Neuronal stem cell (in vitro differentiated cells): Measurements from ENCODE around the gene BET1. TPM values are rescaled to one million over a fixed set of nuclear protein-coding genes. Genes with fewer than 3 reads are reported as not detected.

ENCODE experiments used
- DNase-seq: peaks from one replicate; pipeline ENCODE4 v3.0.0-alpha.2; 2013; ENCODE audit warnings: low spot score
- H2AFZ ChIP-seq: one replicate; pipeline ENCODE4 v1.6.1; 2013; ENCODE audit warnings: mild to moderate bottlenecking, low read length, inconsistent platforms
- H2AK5ac ChIP-seq: 2 replicates; pipeline ENCODE4 v1.6.1; 2013; ENCODE audit warnings: low read depth, mild to moderate bottlenecking, inconsistent platforms, low read length, moderate library complexity, mixed read lengths
- H2BK120ac ChIP-seq: 2 replicates; pipeline ENCODE4 v1.6.1; 2013; ENCODE audit warnings: low read depth, mild to moderate bottlenecking, inconsistent platforms, low read length, moderate library complexity, mixed read lengths
- H2BK12ac ChIP-seq: one replicate; pipeline ENCODE4 v1.6.1; 2013; ENCODE audit warnings: low read length, inconsistent platforms
- H2BK15ac ChIP-seq: 2 replicates; pipeline ENCODE4 v1.6.1; 2013; ENCODE audit warnings: mild to moderate bottlenecking, low read length, inconsistent platforms, mixed read lengths
- H2BK5ac ChIP-seq: one replicate; pipeline ENCODE4 v1.6.1; 2013; ENCODE audit warnings: inconsistent platforms, mild to moderate bottlenecking, low read length, moderate library complexity
- H3K14ac ChIP-seq: one replicate; pipeline ENCODE4 v1.6.1; 2013; ENCODE audit warnings: low read length, inconsistent platforms
- H3K18ac ChIP-seq: 2 replicates; pipeline ENCODE4 v1.6.1; 2013; ENCODE audit warnings: low read length, inconsistent platforms
- H3K23ac ChIP-seq: 2 replicates; pipeline ENCODE4 v1.6.1; 2013; ENCODE audit warnings: low read depth, mild to moderate bottlenecking, mixed read lengths, low read length, inconsistent platforms; ENCODE audit not compliant: poor library complexity
- H3K27ac ChIP-seq: replicated peaks from 3 replicates; pipeline ENCODE4 v1.5.1; 2013; ENCODE audit warnings: low read length, inconsistent platforms
- H3K27me3 ChIP-seq, 3 experiments: 2 replicates each; pipeline ENCODE4 v1.6.1; 2013; ENCODE audit warnings: low read length in 3 of 3, mild to moderate bottlenecking in 2 of 3, inconsistent platforms in 1 of 3, low read depth in 1 of 3, mixed read lengths in 1 of 3, moderate library complexity in 1 of 3; ENCODE audit not compliant: control insufficient read depth in 3 of 3, insufficient read depth in 3 of 3
- H3K36me3 ChIP-seq, 2 donors: replicated peaks in 1 of 2; 2 replicates each; pipeline ENCODE4 v1.6.1; 2013; ENCODE audit warnings: low read length in 2 of 2; ENCODE audit not compliant: control insufficient read depth in 2 of 2, insufficient read depth in 2 of 2
- H3K4ac ChIP-seq: 2 replicates; pipeline ENCODE4 v1.6.1; 2013; ENCODE audit warnings: inconsistent platforms, mild to moderate bottlenecking, low read length, moderate library complexity
- H3K4me1 ChIP-seq, 2 donors: 1 replicate in 1 of 2; 2 replicates in 1 of 2; pipeline ENCODE4 v1.6.1; 2013; ENCODE audit warnings: low read length in 2 of 2, low read depth in 1 of 2; ENCODE audit not compliant: control insufficient read depth in 2 of 2, insufficient read depth in 1 of 2
- H3K4me2 ChIP-seq: one replicate; pipeline ENCODE4 v1.6.1; 2013; ENCODE audit warnings: mild to moderate bottlenecking, low read length, inconsistent platforms; ENCODE audit not compliant: insufficient read depth, poor library complexity, severe bottlenecking
- H3K4me3 ChIP-seq, 2 donors: 2 replicates each; pipeline ENCODE4 v1.5.1; 2013; ENCODE audit warnings: low read length in 2 of 2, mild to moderate bottlenecking in 2 of 2, inconsistent platforms in 1 of 2, moderate library complexity in 1 of 2
- H3K79me1 ChIP-seq: one replicate; pipeline ENCODE4 v1.6.1; 2013; ENCODE audit warnings: low read depth, mild to moderate bottlenecking, inconsistent platforms, low read length, moderate library complexity
- H3K9ac ChIP-seq: one replicate; pipeline ENCODE4 v1.6.1; 2013; ENCODE audit warnings: mild to moderate bottlenecking, low read depth, low read length, inconsistent platforms; ENCODE audit not compliant: poor library complexity
- H3K9me3 ChIP-seq, 2 donors: replicated peaks in 1 of 2; 2 replicates each; pipeline versions ENCODE3 to v1.6.1; 2013; ENCODE audit warnings: low read length in 2 of 2, mild to moderate bottlenecking in 2 of 2, inconsistent platforms in 1 of 2, low read depth in 1 of 2, mixed read lengths in 1 of 2, moderate library complexity in 1 of 2; ENCODE audit not compliant: control insufficient read depth in 2 of 2, insufficient read depth in 1 of 2
- H4K8ac ChIP-seq: one replicate; pipeline ENCODE4 v1.6.1; 2013; ENCODE audit warnings: low read depth, mild to moderate bottlenecking, inconsistent platforms, low read length, moderate library complexity
- H4K91ac ChIP-seq: one replicate; pipeline ENCODE4 v1.6.1; 2013; ENCODE audit warnings: low read length, low read depth, mild to moderate bottlenecking, inconsistent platforms; ENCODE audit not compliant: poor library complexity
- WGBS, 2 donors: extraction: QIAGEN DNeasy Blood & Tissue Kit; methylation state at CpG; one replicate each; pipeline ENCODE4 v1.1.7; 2013; ENCODE audit warnings: missing lambda C conversion rate in 2 of 2, mixed read lengths in 1 of 2; ENCODE audit not compliant: insufficient read length in 2 of 2, insufficient replicate concordance in 1 of 2; ENCODE audit errors: extremely low coverage in 2 of 2; 5-methylcytosine and 5-hydroxymethylcytosine counted together
- polyA plus RNA-seq, 2 experiments: library from polyadenylated mRNA; stranded (reverse); fragments of 200-250 nt; gene quantifications; one replicate each; pipeline ENCODE4 v1.2.3, GENCODE V29; 2013

Gene BET1, protein sequence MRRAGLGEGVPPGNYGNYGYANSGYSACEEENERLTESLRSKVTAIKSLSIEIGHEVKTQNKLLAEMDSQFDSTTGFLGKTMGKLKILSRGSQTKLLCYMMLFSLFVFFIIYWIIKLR
- 35.3 TPM for polyA plus RNA-seq (2013, experiment 1 of 2)
- 36.0 TPM for polyA plus RNA-seq (2013, experiment 2 of 2)

- Histone ChIP-seq H3K23ac (peak within 1 kb of the TSS; percentile 94), H3K36me3 (peaks cover 0 to 13% of the 10 kb centered on the region in 2 donors), H2BK5ac (no peak within 1 kb of the TSS), H4K91ac (no peak within 1 kb of the TSS), H3K27me3 (no peaks in the 10 kb centered on the region), H2AK5ac (no peak within 1 kb of the TSS), H3K14ac (peak within 1 kb of the TSS; percentile 58), H2BK12ac (no peak within 1 kb of the TSS), H3K4ac (no peak within 1 kb of the TSS), H3K4me1 (peaks cover 2 to 8% of the 10 kb centered on the region in 2 donors), H2BK15ac (peak within 1 kb of the TSS; percentile 54), H3K4me3 (peak within 1 kb of the TSS; percentile 62 to 97), H2AFZ (peak within 1 kb of the TSS; percentile 98), H3K18ac (peak within 1 kb of the TSS; percentile 92), H3K9ac (peak within 1 kb of the TSS; percentile 88), H2BK120ac (no peak within 1 kb of the TSS), H3K27ac (peak within 1 kb of the TSS; percentile 35), H3K4me2 (peak within 1 kb of the TSS; percentile 55), H3K79me1 (no peaks in the 10 kb centered on the region), H3K9me3 (no peaks in the 10 kb centered on the region), H4K8ac (no peak within 1 kb of the TSS)
- peak; percentile 94 for DNase-seq
- WGBS, 2 donors, result no CpG with 5 or more reads among the region's 47 CpGs
These were observed at the start of gene BET1 for GRCh38 chr7:94004024-94004951. Gene BET1, minus strand, starts transcription at chr7:94004355. Its CDS starts 139 bp downstream, at chr7:94004216.

DNA sequence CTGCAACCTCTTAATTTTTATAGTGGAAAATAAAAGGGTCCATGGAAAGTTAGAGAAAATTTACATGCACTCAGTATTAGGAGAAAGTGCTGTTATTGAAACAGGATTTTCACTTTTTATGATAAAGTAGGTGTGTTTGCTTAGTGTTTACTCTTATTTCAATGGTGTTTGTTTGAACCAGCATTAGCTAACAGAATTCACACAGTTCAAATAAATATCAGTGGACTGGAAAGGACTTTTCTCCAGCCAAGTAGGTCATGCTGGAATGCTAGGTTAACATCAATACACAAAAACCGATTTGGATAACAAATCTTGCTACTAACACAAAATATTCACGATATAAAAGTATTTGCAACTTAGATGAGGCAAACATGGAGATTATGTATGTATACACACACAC lies 49.4 kb upstream of the BET1 start:
- H3K4me3 ChIP-seq, result no peak overlapping the region
- H3K4ac ChIP-seq, result no peak overlapping the region
- no peak overlapping the region for H3K4me2 ChIP-seq
- whole genome bisulfite sequencing, 2 donors, result no CpG with 5 or more reads among the region's 2 CpGs
- no peak for DNase-seq
- H3K9me3 ChIP-seq, result peaks cover 0 to 14% of the 10 kb centered on the region in 2 donors
- no peaks in the 10 kb centered on the region for H3K27me3 ChIP-seq
- H2AK5ac ChIP-seq, result no peak overlapping the region
- H2AFZ ChIP-seq, result no peak overlapping the region
- H3K79me1 ChIP-seq, result no peaks in the 10 kb centered on the region
- H2BK12ac ChIP-seq, result no peak overlapping the region
- no peak overlapping the region for H2BK15ac ChIP-seq
- H3K4me1 ChIP-seq, result peaks cover 3 to 20% of the 10 kb centered on the region in 2 donors
- no peak overlapping the region for H4K91ac ChIP-seq
- H3K36me3 ChIP-seq, result no peaks in the 10 kb centered on the region
- no peak overlapping the region for H2BK120ac ChIP-seq
- no peak overlapping the region for H3K27ac ChIP-seq
- no peak overlapping the region for H4K8ac ChIP-seq
- no peak overlapping the region for H3K14ac ChIP-seq
- H3K18ac ChIP-seq, result no peak overlapping the region
- no peak overlapping the region for H3K23ac ChIP-seq
- no peak overlapping the region for H3K9ac ChIP-seq
- H2BK5ac ChIP-seq, result no peak overlapping the region

- peaks cover 3 to 20% of the 10 kb centered on the region in 2 donors for H3K4me1 ChIP-seq
- H3K36me3 ChIP-seq, result no peaks in the 10 kb centered on the region
- no peak overlapping the region for H2BK15ac ChIP-seq
- H3K4me2 ChIP-seq, result no peak overlapping the region
- no peak overlapping the region for H3K14ac ChIP-seq
- no peak for DNase-seq
- no CpG with 5 or more reads among the region's 5 CpGs for WGBS, 2 donors
- no peak overlapping the region for H2BK12ac ChIP-seq
- no peak overlapping the region for H3K18ac ChIP-seq
- H3K23ac ChIP-seq, result no peak overlapping the region
- no peak overlapping the region for H4K8ac ChIP-seq
- H3K4ac ChIP-seq, result no peak overlapping the region
- no peak overlapping the region for H2BK5ac ChIP-seq
- H3K9me3 ChIP-seq, result peaks cover 0 to 6% of the 10 kb centered on the region in 2 donors
- no peak overlapping the region for H2AK5ac ChIP-seq
- H2BK120ac ChIP-seq, result no peak overlapping the region
- no peak overlapping the region for H3K9ac ChIP-seq
- no peaks in the 10 kb centered on the region for H3K79me1 ChIP-seq
- H3K4me3 ChIP-seq, result no peak overlapping the region
- H3K27ac ChIP-seq, result no peak overlapping the region
- H2AFZ ChIP-seq, result no peak overlapping the region
- no peak overlapping the region for H4K91ac ChIP-seq
- H3K27me3 ChIP-seq, result no peaks in the 10 kb centered on the region
These were observed 48.4 kb upstream of the BET1 start for GRCh38 chr7:94052398-94053180.
